Esophagus muscularis mucosa (tissue), 4 donors: ENCODE results near the gene POU4F3.

Experiments used
- EP300 ChIP-seq: sonication (generic); formaldehyde crosslinking; IDR thresholded peaks from one replicate; pipeline ENCODE4 v1.6.1; 2017; ENCODE audit warnings: antibody characterized with exemption
- POLR2AphosphoS5 ChIP-seq, 2 donors: sonication (generic); formaldehyde crosslinking; IDR thresholded peaks; one replicate each; pipeline ENCODE4 v1.6.1; 2017; ENCODE audit warnings: antibody characterized with exemption in 2 of 2
- TF ChIP-seq, protein P1 (sequence below), 3 experiments: fragments of 200-600 bp in 2 of 3; fragments of 450-650 bp in 1 of 3; sonication (generic) in 2 of 3; IDR thresholded peaks; one replicate each; pipeline ENCODE4 v1.5.1; 2017 to 2019; ENCODE audit warnings: antibody characterized with exemption in 3 of 3, mild to moderate bottlenecking in 2 of 3, moderate library complexity in 1 of 3

DNA sequence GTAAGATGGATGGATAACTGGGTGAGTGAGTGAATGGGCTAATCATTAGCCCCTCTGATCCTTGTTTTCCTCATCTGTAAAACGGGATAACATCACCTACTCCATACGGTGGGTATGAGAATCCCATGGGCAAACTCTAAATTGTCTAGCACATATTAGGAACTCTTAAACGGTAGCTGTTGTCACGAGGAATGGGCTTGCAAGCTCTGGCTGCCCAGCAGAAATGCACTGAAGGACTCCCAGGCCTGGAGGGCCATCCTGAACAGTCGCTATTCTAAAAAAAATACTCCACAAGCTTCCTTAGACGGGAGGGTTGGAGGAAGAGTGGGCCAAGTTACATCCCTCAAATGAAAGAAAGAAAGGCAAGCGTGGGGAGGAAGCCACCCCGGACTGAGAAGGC, 711 bp upstream of the POU4F3 start:
- TF ChIP-seq, protein P1, sequence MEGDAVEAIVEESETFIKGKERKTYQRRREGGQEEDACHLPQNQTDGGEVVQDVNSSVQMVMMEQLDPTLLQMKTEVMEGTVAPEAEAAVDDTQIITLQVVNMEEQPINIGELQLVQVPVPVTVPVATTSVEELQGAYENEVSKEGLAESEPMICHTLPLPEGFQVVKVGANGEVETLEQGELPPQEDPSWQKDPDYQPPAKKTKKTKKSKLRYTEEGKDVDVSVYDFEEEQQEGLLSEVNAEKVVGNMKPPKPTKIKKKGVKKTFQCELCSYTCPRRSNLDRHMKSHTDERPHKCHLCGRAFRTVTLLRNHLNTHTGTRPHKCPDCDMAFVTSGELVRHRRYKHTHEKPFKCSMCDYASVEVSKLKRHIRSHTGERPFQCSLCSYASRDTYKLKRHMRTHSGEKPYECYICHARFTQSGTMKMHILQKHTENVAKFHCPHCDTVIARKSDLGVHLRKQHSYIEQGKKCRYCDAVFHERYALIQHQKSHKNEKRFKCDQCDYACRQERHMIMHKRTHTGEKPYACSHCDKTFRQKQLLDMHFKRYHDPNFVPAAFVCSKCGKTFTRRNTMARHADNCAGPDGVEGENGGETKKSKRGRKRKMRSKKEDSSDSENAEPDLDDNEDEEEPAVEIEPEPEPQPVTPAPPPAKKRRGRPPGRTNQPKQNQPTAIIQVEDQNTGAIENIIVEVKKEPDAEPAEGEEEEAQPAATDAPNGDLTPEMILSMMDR (IDR thresholded peaks at IDR 0.05): no peak
- no peak for TF ChIP-seq POLR2AphosphoS5 (IDR thresholded peaks at IDR 0.05)
- TF ChIP-seq EP300: no peak
